ENCODE data around the gene AP1S3.

Gene AP1S3

GRCh38 chr2:223868005-223868404 lies 30.6 kb upstream of the AP1S3 start:
- no peak overlapping the region for H3K9ac ChIP-seq (ENCODE audit: low read depth, low read length)
- no peaks in the 10 kb centered on the region for H3K4me1 ChIP-seq (ENCODE audit: control insufficient read depth, insufficient read depth, low read length)
- H3K9me3 ChIP-seq (ENCODE audit: control insufficient read depth, insufficient read depth, low read length), result no peaks in the 10 kb centered on the region
- H3K36me3 ChIP-seq (ENCODE audit: control insufficient read depth, insufficient read depth, low read length), result no peaks in the 10 kb centered on the region
- H3K4me3 ChIP-seq (ENCODE audit: low read depth, low read length), result no peak overlapping the region
- no peaks in the 10 kb centered on the region for H3K27me3 ChIP-seq (ENCODE audit: control insufficient read depth, insufficient read depth, low read length)

DNA sequence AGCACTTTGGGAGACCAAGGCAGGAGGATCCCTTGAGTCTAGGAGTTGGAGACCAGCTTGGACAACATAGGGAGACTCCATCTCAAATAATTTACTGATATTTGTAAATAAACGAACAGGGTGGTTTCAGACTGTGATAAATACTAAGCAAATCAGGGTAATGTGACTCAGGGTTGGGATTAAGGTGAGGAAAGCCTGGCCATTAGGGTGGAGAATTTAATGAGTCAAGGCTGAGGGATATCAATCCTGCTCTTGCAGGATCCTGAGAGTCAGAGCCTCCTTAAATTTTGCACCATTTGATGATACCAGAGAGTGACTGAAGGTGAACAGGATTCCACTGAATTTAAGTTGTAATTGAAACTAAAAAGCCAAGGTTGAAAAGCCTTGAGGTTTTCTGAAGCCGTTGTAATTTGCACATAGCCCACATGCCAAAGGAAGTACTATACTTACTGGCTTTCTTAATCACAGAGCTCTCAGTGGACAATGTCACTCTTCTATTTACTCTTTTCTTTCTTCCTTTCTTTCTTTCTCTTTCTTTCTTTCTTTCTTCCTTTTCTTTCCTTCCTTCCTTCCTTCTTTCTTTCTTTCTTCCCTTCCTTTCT lies 28.6 kb upstream of the AP1S3 start:
- H3K4me3 ChIP-seq (ENCODE audit: low read depth, low read length), result no peak overlapping the region
- no peaks in the 10 kb centered on the region for H3K4me1 ChIP-seq (ENCODE audit: control insufficient read depth, insufficient read depth, low read length)
- H3K9ac ChIP-seq (ENCODE audit: low read depth, low read length), result no peak overlapping the region
- no peaks in the 10 kb centered on the region for H3K27me3 ChIP-seq (ENCODE audit: control insufficient read depth, insufficient read depth, low read length)
- no peaks in the 10 kb centered on the region for H3K36me3 ChIP-seq (ENCODE audit: control insufficient read depth, insufficient read depth, low read length)
- H3K9me3 ChIP-seq (ENCODE audit: control insufficient read depth, insufficient read depth, low read length), result no peaks in the 10 kb centered on the region

DNA sequence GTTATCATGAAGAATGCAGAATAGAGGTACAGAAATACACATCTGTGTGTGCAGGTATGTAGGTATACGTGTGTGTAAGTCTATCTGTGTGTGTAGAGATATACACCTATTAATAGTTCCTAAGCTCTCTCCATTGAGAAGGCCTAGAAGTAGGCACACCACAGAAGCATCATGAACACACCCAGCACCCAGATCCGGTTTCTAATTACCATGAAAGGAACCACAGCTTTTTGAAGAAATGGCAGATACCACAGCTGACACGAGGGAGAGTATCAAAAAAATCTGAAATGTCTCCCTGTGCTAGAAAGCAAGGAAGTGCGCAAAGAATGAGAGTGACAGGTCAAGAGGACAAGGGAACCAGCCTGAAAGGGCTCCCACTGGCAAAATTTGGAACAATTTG lies 27.7 kb upstream of the AP1S3 start:
- Histone ChIP-seq H3K9me3 (ENCODE audit: control insufficient read depth, insufficient read depth, low read length) (no peaks in the 10 kb centered on the region), H3K4me3 (ENCODE audit: low read depth, low read length) (no peak overlapping the region), H3K9ac (ENCODE audit: low read depth, low read length) (no peak overlapping the region), H3K36me3 (ENCODE audit: control insufficient read depth, insufficient read depth, low read length) (no peaks in the 10 kb centered on the region), H3K4me1 (ENCODE audit: control insufficient read depth, insufficient read depth, low read length) (no peaks in the 10 kb centered on the region), H3K27me3 (ENCODE audit: control insufficient read depth, insufficient read depth, low read length) (no peaks in the 10 kb centered on the region)

DNA sequence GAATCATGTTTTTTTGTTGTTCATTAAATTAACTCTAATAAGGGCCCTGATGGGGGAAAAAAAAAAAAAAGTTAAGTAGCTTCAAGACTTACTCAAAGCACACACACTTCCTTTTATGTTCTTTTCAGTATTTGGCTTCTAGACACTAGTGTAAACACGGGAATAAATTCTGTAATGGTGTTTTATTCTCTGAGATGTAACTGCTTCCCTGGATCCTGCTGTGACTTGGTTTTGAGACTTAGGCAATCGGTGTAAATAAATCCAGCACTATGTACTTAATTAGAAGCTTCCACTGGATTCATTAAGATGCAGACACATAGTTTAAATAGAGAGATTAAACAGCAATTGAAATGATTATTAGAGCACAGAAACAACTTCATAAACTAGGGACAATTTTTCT lies 26.1 kb upstream of the AP1S3 start:
- Histone ChIP-seq H3K36me3 (ENCODE audit: control insufficient read depth, insufficient read depth, low read length) (no peaks in the 10 kb centered on the region), H3K9me3 (ENCODE audit: control insufficient read depth, insufficient read depth, low read length) (no peaks in the 10 kb centered on the region), H3K4me3 (ENCODE audit: low read depth, low read length) (no peak overlapping the region), H3K9ac (ENCODE audit: low read depth, low read length) (no peak overlapping the region), H3K4me1 (ENCODE audit: control insufficient read depth, insufficient read depth, low read length) (no peaks in the 10 kb centered on the region), H3K27me3 (ENCODE audit: control insufficient read depth, insufficient read depth, low read length) (no peaks in the 10 kb centered on the region)

- no peaks in the 10 kb centered on the region for H3K4me1 ChIP-seq (ENCODE audit: control insufficient read depth, insufficient read depth, low read length)
- no peaks in the 10 kb centered on the region for H3K36me3 ChIP-seq (ENCODE audit: control insufficient read depth, insufficient read depth, low read length)
- H3K9ac ChIP-seq (ENCODE audit: low read depth, low read length), result no peak overlapping the region
- no peak overlapping the region for H3K4me3 ChIP-seq (ENCODE audit: low read depth, low read length)
- H3K27me3 ChIP-seq (ENCODE audit: control insufficient read depth, insufficient read depth, low read length), result no peaks in the 10 kb centered on the region
- H3K9me3 ChIP-seq (ENCODE audit: control insufficient read depth, insufficient read depth, low read length), result no peaks in the 10 kb centered on the region
Observed at GRCh38 chr2:223860809-223861738, 23.7 kb upstream of the AP1S3 start.

GRCh38 chr2:223859070-223859469 lies 21.7 kb upstream of the AP1S3 start:
- no peaks in the 10 kb centered on the region for H3K9me3 ChIP-seq (ENCODE audit: control insufficient read depth, insufficient read depth, low read length)
- H3K4me1 ChIP-seq (ENCODE audit: control insufficient read depth, insufficient read depth, low read length), result no peaks in the 10 kb centered on the region
- no peaks in the 10 kb centered on the region for H3K27me3 ChIP-seq (ENCODE audit: control insufficient read depth, insufficient read depth, low read length)
- H3K4me3 ChIP-seq (ENCODE audit: low read depth, low read length), result no peak overlapping the region
- no peak overlapping the region for H3K9ac ChIP-seq (ENCODE audit: low read depth, low read length)
- H3K36me3 ChIP-seq (ENCODE audit: control insufficient read depth, insufficient read depth, low read length), result no peaks in the 10 kb centered on the region

GRCh38 chr2:223856584-223856983 lies 19.2 kb upstream of the AP1S3 start:
- H3K27me3 ChIP-seq (ENCODE audit: control insufficient read depth, insufficient read depth, low read length), result no peaks in the 10 kb centered on the region
- H3K36me3 ChIP-seq (ENCODE audit: control insufficient read depth, insufficient read depth, low read length), result no peaks in the 10 kb centered on the region
- H3K9me3 ChIP-seq (ENCODE audit: control insufficient read depth, insufficient read depth, low read length), result no peaks in the 10 kb centered on the region
- no peak overlapping the region for H3K4me3 ChIP-seq (ENCODE audit: low read depth, low read length)
- H3K9ac ChIP-seq (ENCODE audit: low read depth, low read length), result no peak overlapping the region
- H3K4me1 ChIP-seq (ENCODE audit: control insufficient read depth, insufficient read depth, low read length), result no peaks in the 10 kb centered on the region

- H3K27me3 ChIP-seq (ENCODE audit: control insufficient read depth, insufficient read depth, low read length), result no peaks in the 10 kb centered on the region
- no peaks in the 10 kb centered on the region for H3K9me3 ChIP-seq (ENCODE audit: control insufficient read depth, insufficient read depth, low read length)
- no peaks in the 10 kb centered on the region for H3K36me3 ChIP-seq (ENCODE audit: control insufficient read depth, insufficient read depth, low read length)
- no peak overlapping the region for H3K9ac ChIP-seq (ENCODE audit: low read depth, low read length)
- H3K4me1 ChIP-seq (ENCODE audit: control insufficient read depth, insufficient read depth, low read length), result no peaks in the 10 kb centered on the region
- H3K4me3 ChIP-seq (ENCODE audit: low read depth, low read length), result no peak overlapping the region
Observed at GRCh38 chr2:223856021-223856420, 18.6 kb upstream of the AP1S3 start.

DNA sequence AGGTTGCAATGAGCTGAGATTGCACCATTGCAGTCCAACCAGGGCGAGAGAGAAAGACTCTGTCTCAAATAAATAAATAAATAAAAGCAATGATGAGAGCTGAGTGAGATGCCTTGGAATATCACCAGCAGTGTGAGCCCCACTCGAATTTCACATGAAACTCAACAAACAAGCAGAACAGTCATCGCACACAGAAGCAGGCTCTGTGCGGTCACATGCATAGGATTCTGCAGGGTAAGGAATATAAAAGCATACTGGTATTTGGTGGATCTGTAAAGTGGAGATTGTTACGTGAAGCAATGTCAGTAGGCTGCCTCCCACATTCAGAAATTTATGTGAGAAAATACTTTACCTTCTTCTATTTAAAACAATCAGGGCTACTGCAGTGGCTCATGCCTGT lies 18.0 kb upstream of the AP1S3 start:
- Histone ChIP-seq H3K9ac (ENCODE audit: low read depth, low read length) (no peak overlapping the region), H3K9me3 (ENCODE audit: control insufficient read depth, insufficient read depth, low read length) (no peaks in the 10 kb centered on the region), H3K27me3 (ENCODE audit: control insufficient read depth, insufficient read depth, low read length) (no peaks in the 10 kb centered on the region), H3K4me1 (ENCODE audit: control insufficient read depth, insufficient read depth, low read length) (no peaks in the 10 kb centered on the region), H3K4me3 (ENCODE audit: low read depth, low read length) (no peak overlapping the region), H3K36me3 (ENCODE audit: control insufficient read depth, insufficient read depth, low read length) (no peaks in the 10 kb centered on the region)

GRCh38 chr2:223854741-223855140 lies 17.4 kb upstream of the AP1S3 start:
- Histone ChIP-seq H3K4me3 (ENCODE audit: low read depth, low read length) (no peak overlapping the region), H3K36me3 (ENCODE audit: control insufficient read depth, insufficient read depth, low read length) (no peaks in the 10 kb centered on the region), H3K9ac (ENCODE audit: low read depth, low read length) (no peak overlapping the region), H3K27me3 (ENCODE audit: control insufficient read depth, insufficient read depth, low read length) (no peaks in the 10 kb centered on the region), H3K9me3 (ENCODE audit: control insufficient read depth, insufficient read depth, low read length) (no peaks in the 10 kb centered on the region), H3K4me1 (ENCODE audit: control insufficient read depth, insufficient read depth, low read length) (no peaks in the 10 kb centered on the region)

- Histone ChIP-seq H3K27me3 (ENCODE audit: control insufficient read depth, insufficient read depth, low read length) (no peaks in the 10 kb centered on the region), H3K36me3 (ENCODE audit: control insufficient read depth, insufficient read depth, low read length) (no peaks in the 10 kb centered on the region), H3K4me1 (ENCODE audit: control insufficient read depth, insufficient read depth, low read length) (no peaks in the 10 kb centered on the region), H3K9me3 (ENCODE audit: control insufficient read depth, insufficient read depth, low read length) (no peaks in the 10 kb centered on the region), H3K9ac (ENCODE audit: low read depth, low read length) (no peak overlapping the region), H3K4me3 (ENCODE audit: low read depth, low read length) (no peak overlapping the region)
Observed at GRCh38 chr2:223853425-223853837, 16.0 kb upstream of the AP1S3 start.

DNA sequence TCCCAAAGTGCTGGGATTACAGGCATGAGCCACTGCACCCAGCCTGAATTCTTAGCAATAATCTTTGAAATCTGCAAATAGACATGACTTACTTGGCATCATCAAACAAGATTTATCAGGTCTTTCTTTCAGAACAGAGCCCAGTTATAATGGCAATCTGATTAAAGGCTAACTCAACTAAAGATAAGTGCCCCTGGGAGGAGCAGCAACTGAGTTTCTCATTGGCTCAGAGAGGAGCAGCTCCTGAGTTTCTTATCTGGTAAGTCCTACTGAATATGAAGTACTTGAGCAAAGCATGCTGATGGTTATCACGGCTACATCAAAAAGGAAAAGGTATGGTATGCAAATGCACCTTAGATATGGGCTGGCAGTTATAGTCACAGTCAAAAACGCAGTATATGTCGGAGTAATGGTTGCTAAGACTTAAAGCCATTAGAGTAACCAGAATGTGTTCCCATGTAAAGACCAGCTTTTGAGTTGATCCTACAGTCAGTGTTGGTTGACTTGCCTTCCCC lies 15.0 kb upstream of the AP1S3 start:
- no peak overlapping the region for H3K4me3 ChIP-seq (ENCODE audit: low read depth, low read length)

More for the DNA sequence above, 15.0 kb upstream of the AP1S3 start:
- H3K9me3 ChIP-seq (ENCODE audit: control insufficient read depth, insufficient read depth, low read length), result no peaks in the 10 kb centered on the region
- no peaks in the 10 kb centered on the region for H3K36me3 ChIP-seq (ENCODE audit: control insufficient read depth, insufficient read depth, low read length)
- H3K4me1 ChIP-seq (ENCODE audit: control insufficient read depth, insufficient read depth, low read length), result no peaks in the 10 kb centered on the region
- no peak overlapping the region for H3K9ac ChIP-seq (ENCODE audit: low read depth, low read length)
- no peaks in the 10 kb centered on the region for H3K27me3 ChIP-seq (ENCODE audit: control insufficient read depth, insufficient read depth, low read length)
